Measurements from ENCODE around the gene PDE2A.

GRCh38 chr11:72614381-72614780, 59.8 kb downstream of the PDE2A start:
- TF ChIP-seq CTCF (IDR thresholded peaks at IDR 0.05) (no peak), POLR2A (IDR thresholded peaks at IDR 0.05) (no peak), POLR2AphosphoS5 (IDR thresholded peaks at IDR 0.05) (no peak)

All from upper lobe of left lung (tissue), 4 donors.